Activated T-cell treated with anti-CD3 and anti-CD28 coated beads for 4 hours (primary cell): Measurements from ENCODE around the gene FN3K.
A peak's percentile ranks its signal among the peaks of the same experiment; 100 is the strongest.
"Not testable (repeated sequence)": the region's sequence is repeated elsewhere in the genome, so short reads cannot be mapped to it uniquely, and the experiment has no call there.

Experiments used
- DNase-seq: peaks from one replicate; pipeline ENCODE4 v3.0.0-alpha.2; 2020

Gene FN3K

DNA sequence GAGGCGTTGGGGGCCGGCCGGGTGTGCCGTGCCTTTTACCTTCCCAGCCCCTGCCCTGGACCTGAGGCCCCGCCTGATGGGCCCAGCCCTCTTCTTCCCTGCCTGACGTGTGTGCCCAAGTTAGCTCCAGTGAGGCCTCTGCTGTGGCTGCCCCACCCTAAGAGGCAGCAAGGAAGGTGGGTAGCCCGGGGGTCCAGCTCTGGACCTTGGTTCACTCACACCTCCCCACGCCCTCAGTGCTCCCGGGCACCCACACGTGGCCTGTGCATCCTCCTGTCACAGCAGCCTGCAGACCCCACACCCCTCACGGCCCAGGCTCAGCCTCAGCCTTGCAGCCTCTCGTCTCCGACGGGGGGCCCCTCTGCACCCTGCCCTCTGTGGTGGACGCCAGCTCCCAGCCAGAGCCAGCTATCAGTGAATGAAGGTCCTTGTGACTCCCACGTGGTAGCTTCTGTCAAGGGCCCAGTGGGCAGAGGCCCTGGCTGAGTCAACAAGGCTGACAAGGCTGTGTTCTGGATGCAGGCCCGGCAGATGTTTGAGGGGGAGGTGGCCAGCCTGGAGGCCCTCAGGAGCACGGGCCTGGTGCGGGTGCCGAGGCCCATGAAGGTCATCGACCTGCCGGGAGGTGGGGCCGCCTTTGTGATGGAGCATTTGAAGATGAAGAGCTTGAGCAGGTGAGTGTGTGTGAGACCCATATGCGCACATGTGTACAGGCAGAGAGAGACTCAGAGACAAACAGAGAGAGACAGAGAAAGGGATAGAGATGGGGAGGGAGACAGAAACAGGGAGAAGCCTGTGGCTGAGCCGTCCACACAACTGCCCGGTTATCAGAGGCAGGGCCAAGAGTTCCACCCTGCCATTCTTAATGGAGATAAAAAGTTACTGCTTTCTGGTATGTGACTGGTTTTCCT lies 2.8 kb downstream of the FN3K start:
- DNase-seq = no peak

- no peak for DNase-seq
These were observed 5.7 kb downstream of the FN3K start for GRCh38 chr17:82740906-82741759.

DNA sequence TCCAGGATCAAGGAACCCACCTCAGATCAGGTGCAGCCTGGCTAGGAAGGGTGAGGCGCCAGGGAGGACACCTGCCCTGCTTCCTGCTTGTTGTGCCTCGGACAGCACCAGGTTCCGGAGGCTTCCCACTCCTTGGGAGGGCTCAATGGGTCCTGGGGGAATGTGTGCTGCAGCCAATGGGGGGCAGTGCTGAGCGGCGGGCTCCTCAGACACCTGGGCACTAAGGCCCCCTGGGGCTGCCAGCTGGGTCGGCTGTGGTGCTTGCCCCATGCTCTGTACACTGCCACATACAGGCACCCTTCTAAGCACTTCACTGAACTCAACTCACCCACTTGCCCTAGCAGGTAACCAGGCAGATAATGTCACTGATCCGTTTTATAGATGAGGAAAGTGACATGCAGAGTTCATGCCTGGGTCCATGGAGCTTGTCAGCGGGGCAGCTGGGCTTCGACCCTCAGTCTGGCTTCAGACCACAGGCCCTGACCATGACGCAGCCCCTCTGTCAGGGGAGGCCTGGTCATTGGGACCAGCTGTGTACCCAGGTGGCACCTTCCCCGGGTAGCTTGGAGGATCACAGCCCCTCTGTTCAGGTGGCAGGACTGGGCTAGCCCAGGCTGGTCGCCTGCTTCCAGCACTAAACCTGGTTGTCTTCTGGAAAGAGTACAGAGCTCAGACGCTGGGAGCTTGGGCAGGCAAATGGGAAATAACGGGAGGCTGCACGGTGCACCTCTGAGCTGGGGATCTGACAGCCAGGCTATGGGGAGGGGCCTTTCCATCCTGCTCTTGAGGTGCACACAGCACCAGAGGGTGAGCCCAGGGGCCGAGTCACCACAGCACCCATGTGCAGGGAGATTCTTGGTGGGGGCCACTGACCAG lies 8.2 kb downstream of the FN3K start:
- no peak for DNase-seq

GRCh38 chr17:82744736-82745135 lies 9.3 kb downstream of the FN3K start:
- not testable (repeated sequence) for DNase-seq

GRCh38 chr17:82745524-82745923 lies 10.1 kb downstream of the FN3K start:
- DNase-seq = no peak

DNA sequence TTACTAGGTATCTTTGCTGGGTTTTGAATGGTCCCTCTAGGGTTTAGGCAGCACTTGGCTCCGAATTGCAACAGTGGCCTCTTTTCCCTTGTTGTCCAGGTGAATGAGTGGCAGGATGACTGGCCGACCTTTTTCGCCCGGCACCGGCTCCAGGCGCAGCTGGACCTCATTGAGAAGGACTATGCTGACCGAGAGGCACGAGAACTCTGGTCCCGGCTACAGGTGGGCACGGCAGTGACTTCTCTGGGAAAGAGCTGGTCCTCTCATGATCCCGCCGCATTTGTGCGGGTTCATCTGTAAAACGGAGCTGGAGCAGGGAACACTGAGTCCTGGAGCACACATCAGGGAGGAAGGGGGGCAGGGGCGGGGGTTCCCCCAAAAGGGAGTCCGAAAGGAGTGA lies 13.3 kb downstream of the FN3K start:
- no peak for DNase-seq

GRCh38 chr17:82750241-82750908 lies 15.0 kb downstream of the FN3K start:
- DNase-seq = no peak

GRCh38 chr17:82751171-82751570 lies 15.8 kb downstream of the FN3K start:
- DNase-seq = no peak

DNA sequence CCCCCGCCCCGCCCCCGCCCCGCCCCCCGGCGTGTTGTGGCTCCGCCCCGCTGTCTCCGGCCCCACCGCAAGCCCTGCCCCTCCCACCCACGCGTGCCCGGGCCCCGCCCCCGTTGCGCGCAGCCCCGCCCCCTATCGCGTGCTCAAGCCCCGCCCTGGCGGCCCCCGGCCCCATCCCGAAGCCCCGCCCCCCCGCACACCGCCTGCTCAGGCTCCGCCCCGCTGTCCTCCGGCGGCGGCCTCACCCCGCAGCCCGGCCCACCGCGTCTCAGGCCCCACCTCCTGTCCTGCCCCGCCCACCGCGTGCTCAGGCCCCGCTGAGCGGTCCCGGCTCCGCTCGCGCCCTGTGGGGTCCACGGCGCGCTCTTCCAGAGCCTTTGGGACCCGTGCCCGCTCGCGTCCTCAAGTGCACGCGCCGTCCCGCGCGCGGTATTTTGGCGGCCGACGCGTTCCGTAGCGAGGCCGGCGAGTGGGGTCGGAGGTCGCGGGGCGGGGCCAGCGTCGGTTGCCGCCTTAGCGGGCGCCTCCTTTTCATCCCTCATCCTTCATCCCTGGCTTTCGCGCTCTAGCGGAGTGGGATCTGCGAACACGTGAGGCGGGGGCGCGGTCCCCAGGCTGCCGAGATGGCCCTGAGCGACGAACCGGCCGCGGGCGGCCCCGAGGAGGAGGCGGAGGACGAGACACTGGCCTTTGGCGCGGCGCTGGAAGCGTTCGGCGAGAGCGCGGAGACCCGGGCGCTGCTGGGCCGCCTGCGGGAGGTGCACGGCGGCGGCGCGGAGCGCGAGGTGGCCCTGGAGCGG lies 16.4 kb downstream of the FN3K start, which contains the start of gene TBCD:
TBCD (plus strand) TSS at position 495 of the 800 bp plus-strand sequence; CDS start at position 624, 129 bp downstream.
- peak; percentile 79 for DNase-seq

GRCh38 chr17:82752371-82753200 lies 17.2 kb downstream of the FN3K start:
- DNase-seq = no peak

GRCh38 chr17:82753201-82753464 lies 17.7 kb downstream of the FN3K start:
- DNase-seq = no peak

DNA sequence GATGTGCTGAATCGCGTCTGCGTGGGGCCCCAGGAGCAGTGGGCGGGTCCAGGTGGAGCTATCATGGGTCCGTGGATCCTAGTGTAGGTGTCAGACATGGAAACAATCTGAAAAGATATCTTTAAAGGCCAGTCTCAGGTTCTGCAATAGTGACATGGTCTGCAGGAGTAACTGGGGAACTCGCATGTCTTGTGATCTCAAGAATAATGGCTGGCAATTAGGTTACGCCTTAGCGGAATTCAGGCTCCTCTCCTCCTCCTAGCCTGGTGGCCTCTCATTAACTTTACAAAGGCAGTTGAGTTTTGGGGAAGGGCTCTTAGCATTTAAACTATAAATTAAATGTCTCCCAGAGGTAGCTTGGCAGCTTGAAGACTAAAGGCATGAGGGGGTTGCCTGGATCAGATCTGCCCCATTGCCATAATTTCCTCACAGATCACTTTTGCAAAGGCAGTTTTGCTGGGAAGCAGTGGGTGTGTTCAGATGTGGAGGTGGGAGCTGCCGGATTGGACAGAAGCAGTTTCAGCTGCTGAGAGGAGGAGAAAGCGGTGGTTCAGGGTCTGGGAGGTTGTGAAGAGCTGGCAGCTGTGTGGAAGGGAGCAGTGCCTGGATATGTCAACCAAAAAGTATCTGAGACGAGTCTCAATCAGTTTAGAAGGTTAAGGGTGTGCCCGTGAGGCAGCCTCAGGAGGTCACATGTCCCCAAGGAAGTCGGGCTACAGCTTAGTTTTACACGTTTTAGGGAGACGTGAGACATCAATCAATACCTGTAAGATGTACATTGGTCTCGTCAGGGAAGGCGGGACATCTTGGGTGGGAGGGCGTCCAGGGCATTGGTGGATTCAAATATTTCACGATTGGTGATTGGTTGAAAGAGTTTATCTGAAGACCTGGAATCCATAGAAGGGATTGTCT lies 19.1 kb downstream of the FN3K start:
- no peak for DNase-seq

DNA sequence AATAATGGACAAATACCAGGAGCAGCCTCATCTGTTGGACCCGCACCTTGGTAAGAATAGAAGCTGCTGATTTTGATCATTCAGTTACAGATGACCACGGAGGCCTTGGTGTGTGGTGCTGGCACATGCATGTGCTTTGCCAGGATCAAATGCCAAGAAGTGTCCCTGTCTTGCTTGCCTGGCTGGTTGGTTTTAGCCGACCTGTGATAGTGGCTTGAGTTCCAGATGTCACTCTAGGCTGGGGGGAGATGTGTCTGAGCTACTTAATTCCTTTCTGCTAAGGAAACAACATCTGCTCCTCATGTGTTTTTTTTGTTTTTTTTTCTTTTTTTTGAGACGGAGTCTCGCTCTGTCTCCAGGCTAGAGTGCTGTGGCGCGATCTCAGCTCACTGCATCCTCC lies 20.8 kb downstream of the FN3K start:
- no peak for DNase-seq

- DNase-seq = no peak
These were observed 30.0 kb downstream of the FN3K start for GRCh38 chr17:82765371-82765770.

DNA sequence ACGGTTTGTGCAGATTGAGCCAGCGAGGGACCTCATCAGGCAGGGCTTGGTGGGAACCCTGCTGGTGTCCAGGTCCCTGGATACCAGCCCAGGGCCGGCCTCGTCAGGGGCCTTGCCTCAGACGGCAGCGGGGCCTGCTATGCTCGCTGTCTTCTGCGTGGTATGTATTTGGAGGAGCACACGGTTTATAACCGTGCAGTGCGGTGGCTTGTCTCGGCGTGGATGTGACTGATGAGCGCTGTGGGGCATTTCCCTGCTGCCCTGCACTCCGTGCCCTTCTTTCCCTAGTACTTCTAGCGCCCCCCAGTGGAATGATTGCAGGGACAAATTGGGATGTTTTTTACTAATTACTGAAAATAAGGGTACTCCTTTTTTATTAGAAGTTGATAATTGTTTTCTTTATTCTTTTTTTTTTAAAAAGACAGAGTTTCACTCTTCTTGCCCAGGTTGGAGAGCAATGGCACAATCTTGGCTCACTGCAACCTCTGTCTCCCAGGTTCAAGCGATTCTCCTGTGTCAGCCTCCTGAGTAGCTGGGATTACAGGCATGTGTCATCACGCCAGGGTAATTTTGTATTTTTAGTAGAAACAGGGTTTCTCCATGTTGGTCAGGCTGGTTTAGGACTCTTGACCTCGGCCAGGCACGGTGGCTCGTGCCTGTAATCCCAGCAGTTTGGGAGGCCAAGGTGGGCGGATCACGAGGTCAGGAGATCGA lies 31.8 kb downstream of the FN3K start:
- peak; percentile 35 for DNase-seq

DNA sequence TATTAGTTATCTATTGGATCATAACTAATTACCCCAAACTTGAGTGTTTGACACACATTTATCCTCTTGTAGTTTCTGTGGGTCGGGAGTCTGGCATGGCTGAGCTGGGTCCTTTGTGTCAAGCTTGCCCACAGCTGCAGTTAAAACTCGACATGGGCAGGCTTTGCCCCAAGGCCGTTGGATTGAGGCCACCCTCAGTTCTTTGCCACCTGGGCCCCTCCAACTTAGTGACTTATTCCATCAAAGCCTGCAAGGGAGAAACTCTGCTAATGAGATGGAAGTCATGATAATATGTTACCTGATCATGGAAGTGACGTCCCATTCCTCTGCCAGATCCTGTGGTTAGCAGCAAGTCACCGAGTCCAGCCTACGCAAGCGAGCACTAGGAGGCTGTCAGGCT lies 33.6 kb downstream of the FN3K start:
- no peak for DNase-seq

DNA sequence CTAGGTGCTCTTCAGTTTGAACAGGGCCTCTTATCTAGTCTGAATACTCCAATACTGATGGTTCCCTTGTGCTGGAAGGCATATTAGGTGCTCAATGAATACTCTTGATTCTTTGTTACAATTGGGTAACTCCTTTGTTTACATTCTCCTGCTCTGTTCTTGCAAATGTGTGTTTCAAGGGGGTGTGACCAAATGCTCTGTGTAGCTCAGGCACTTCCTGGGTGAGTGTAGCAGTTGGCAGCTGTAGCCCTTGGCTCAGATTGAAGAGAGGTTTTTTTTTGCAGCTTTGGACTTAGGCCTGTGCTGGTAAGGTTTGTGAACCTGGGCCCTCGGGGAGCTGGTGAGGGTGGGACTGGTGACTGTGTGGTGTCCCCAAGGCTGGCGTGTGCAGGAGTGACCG lies 36.6 kb downstream of the FN3K start:
- no peak for DNase-seq

DNA sequence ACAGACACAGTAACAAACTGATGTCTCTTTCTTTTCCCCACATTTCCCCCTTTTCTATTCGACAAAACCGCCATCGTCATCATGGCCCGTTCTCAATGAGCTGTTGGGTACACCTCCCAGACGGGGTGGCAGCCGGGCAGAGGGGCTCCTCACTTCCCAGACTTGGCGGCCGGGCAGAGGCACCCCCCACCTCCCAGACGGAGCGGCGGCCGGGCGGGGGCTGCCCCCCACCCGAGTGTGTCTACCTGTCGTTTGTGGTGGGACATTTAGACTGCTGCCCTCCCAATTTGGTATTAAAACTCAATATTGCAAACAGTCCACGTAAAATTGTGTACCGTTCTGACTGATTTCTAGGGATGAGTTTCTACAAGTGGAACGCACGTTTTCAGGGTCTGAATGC lies 39.0 kb downstream of the FN3K start:
- DNase-seq = not testable (repeated sequence)
